MM.1S (cell line): Measurements from ENCODE around the gene SUSD1.

Experiments
- DNase-seq: peaks from one replicate; pipeline ENCODE4 v3.0.0-alpha.2; 2015
- H2AFZ ChIP-seq: fragments of 300-600 bp; sonication (generic); 2 replicates; pipeline ENCODE4 v1.6.0; 2016; ENCODE audit warnings: antibody characterized with exemption, low read length
- H3F3A ChIP-seq: fragments of 300-600 bp; sonication (generic); 2 replicates; pipeline ENCODE4 v1.6.1; 2016; ENCODE audit warnings: mild to moderate bottlenecking, antibody characterized with exemption, low read length, moderate library complexity, mixed read lengths; ENCODE audit not compliant: insufficient read depth
- H3K27ac ChIP-seq: fragments of 300-600 bp; sonication (generic); 2 replicates; pipeline ENCODE4 v1.5.1; 2016; ENCODE audit warnings: mild to moderate bottlenecking, low read length
- H3K27me3 ChIP-seq: fragments of 300-600 bp; sonication (generic); replicated peaks from 2 replicates; pipeline ENCODE4 v1.6.0; 2016; ENCODE audit warnings: low read length; ENCODE audit not compliant: insufficient read depth
- H3K36me3 ChIP-seq: fragments of 300-600 bp; sonication (generic); replicated peaks from 2 replicates; pipeline ENCODE4 v1.6.1; 2016; ENCODE audit warnings: mild to moderate bottlenecking, low read length, mixed read lengths; ENCODE audit not compliant: insufficient read depth
- H3K4me1 ChIP-seq: fragments of 300-600 bp; sonication (generic); 2 replicates; pipeline ENCODE4 v1.6.1; 2016; ENCODE audit warnings: low read length, mixed read lengths
- H3K4me2 ChIP-seq: fragments of 300-600 bp; sonication (generic); 2 replicates; pipeline ENCODE4 v1.6.0; 2016; ENCODE audit warnings: low read depth, low read length
- H3K4me3 ChIP-seq: fragments of 300-600 bp; sonication (generic); 2 replicates; pipeline ENCODE4 v1.5.1; 2016; ENCODE audit warnings: low read length, mixed read lengths
- H3K79me2 ChIP-seq: fragments of 300-600 bp; sonication (generic); 2 replicates; pipeline ENCODE4 v1.6.1; 2016; ENCODE audit warnings: mixed run types, low read length, mixed read lengths
- H3K9ac ChIP-seq: fragments of 300-600 bp; sonication (generic); 2 replicates; pipeline ENCODE4 v1.6.1; 2016; ENCODE audit warnings: low read length, mixed read lengths
- H3K9me2 ChIP-seq: fragments of 300-600 bp; sonication (generic); replicated peaks from 2 replicates; pipeline ENCODE4 v1.6.1; 2016; ENCODE audit warnings: mild to moderate bottlenecking, low read length, mixed read lengths; ENCODE audit not compliant: insufficient read depth
- H3K9me3 ChIP-seq: fragments of 300-600 bp; sonication (generic); replicated peaks from 2 replicates; pipeline ENCODE4 v1.6.1; 2016; ENCODE audit warnings: mild to moderate bottlenecking, low read length, mixed read lengths; ENCODE audit not compliant: insufficient read depth
- H4K20me1 ChIP-seq: fragments of 300-600 bp; sonication (generic); 2 replicates; pipeline ENCODE4 v1.6.1; 2016; ENCODE audit warnings: mild to moderate bottlenecking, low read length, moderate library complexity, mixed read lengths; ENCODE audit not compliant: insufficient read depth
- EZH2 ChIP-seq: fragments of 300-600 bp; sonication (generic); optimal IDR thresholded peaks from 2 replicates; pipeline ENCODE3; 2017; ENCODE audit warnings: low read depth, mild to moderate bottlenecking, antibody characterized with exemption, low read length, mixed read lengths
- EZH2phosphoT487 ChIP-seq: fragments of 300-600 bp; sonication (generic); IDR thresholded peaks from 2 replicates; pipeline ENCODE4 v1.6.1; 2018; ENCODE audit warnings: antibody characterized with exemption, low read length
- TF ChIP-seq, protein P1 (sequence below): fragments of 300-600 bp; sonication (generic); IDR thresholded peaks from 2 replicates; pipeline ENCODE4 v1.5.1; 2016; ENCODE audit warnings: antibody characterized with exemption, low read length, mixed read lengths

The SUSD1 gene

DNA sequence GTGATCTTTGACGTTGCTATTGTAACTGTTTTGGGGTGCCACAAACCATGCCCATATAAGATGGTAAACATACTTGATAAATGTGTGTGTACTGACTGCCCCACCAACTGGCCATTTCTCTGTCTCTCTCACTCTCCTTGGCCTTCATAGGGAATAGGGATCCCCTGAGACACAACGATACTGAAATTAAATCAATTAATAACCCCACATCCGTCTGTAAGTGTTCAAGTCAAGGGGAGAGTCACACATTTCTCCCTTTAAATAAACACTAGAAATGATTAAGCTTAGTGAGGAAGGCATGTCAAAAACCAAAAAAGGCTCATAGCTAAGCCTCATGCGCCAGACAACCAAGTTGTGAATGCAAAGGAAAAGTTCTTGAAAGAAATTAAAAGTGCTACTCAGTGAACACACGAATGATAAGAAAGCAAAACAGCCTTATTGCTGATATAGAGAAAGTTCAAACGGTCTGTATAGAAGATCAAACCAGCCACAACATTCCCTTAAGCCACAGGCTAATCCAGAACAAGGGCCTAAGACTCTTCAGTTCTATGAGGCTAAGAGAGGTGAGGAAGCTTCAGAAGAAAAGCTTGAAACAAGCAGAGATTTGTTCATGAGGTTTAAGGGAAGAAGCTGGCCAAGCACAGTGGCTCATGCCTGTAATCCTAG lies 167.4 kb downstream of the SUSD1 start:
- Histone ChIP-seq H3K27ac (no peak overlapping the region), H3K79me2 (no peaks in the 10 kb centered on the region), H3K9me3 (no peaks in the 10 kb centered on the region), H3K36me3 (no peaks in the 10 kb centered on the region), H3K4me2 (no peak overlapping the region), H3K9me2 (no peaks in the 10 kb centered on the region), H3F3A (peaks cover 8% of the 10 kb centered on the region), H3K4me3 (no peak overlapping the region), H3K4me1 (peaks cover 23% of the 10 kb centered on the region), H4K20me1 (no peaks in the 10 kb centered on the region), H3K27me3 (no peaks in the 10 kb centered on the region), H3K9ac (no peak overlapping the region), H2AFZ (no peak overlapping the region)
- no peak for DNase-seq
- no peak for TF ChIP-seq EZH2
- TF ChIP-seq, protein P1, sequence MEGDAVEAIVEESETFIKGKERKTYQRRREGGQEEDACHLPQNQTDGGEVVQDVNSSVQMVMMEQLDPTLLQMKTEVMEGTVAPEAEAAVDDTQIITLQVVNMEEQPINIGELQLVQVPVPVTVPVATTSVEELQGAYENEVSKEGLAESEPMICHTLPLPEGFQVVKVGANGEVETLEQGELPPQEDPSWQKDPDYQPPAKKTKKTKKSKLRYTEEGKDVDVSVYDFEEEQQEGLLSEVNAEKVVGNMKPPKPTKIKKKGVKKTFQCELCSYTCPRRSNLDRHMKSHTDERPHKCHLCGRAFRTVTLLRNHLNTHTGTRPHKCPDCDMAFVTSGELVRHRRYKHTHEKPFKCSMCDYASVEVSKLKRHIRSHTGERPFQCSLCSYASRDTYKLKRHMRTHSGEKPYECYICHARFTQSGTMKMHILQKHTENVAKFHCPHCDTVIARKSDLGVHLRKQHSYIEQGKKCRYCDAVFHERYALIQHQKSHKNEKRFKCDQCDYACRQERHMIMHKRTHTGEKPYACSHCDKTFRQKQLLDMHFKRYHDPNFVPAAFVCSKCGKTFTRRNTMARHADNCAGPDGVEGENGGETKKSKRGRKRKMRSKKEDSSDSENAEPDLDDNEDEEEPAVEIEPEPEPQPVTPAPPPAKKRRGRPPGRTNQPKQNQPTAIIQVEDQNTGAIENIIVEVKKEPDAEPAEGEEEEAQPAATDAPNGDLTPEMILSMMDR: no peak
- TF ChIP-seq EZH2phosphoT487: no peak

DNA sequence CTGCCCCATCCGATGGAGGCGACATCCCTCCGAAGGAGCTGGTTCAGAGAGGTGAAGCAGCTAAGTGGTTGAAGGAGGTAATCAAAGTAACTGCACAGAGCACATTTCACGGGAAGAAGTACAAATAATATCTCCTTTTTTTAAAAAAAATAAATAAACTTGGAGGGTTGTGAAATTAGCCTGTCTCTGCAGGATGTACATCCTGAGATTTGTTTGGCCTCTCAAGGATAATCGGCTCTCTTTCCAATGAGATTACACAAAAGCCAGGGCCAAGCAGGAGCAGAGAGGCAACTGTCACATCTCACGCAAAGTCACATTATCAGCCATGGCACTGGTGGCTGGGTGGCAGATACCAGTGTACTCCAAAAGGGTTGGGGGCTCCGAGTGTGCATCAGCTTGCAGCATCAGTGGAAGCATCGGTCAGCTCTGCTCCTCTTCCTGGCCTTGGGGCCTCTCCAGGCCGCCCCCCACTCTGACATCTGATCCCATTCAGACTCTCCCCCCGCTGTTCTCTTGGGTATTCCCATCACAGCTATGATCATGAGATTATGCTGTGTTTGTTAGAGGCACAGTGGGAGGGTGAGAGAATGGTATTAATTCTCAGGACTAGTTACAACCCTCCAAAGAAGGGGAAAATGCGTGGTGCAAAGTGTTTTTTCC lies 168.6 kb downstream of the SUSD1 start:
- no peaks in the 10 kb centered on the region for H3K36me3 ChIP-seq
- H3K9ac ChIP-seq: no peak overlapping the region
- peaks cover 22% of the 10 kb centered on the region for H3K4me1 ChIP-seq
- TF ChIP-seq EZH2: no peak
- TF ChIP-seq, protein P1: no peak
- no peak for TF ChIP-seq EZH2phosphoT487
- DNase-seq: no peak
- no peak overlapping the region for H3K27ac ChIP-seq
- H3K27me3 ChIP-seq: no peaks in the 10 kb centered on the region
- no peak overlapping the region for H3K4me2 ChIP-seq
- no peaks in the 10 kb centered on the region for H3K79me2 ChIP-seq
- H3F3A ChIP-seq: no peaks in the 10 kb centered on the region
- no peaks in the 10 kb centered on the region for H4K20me1 ChIP-seq
- H2AFZ ChIP-seq: no peak overlapping the region
- no peaks in the 10 kb centered on the region for H3K9me3 ChIP-seq
- H3K4me3 ChIP-seq: no peak overlapping the region
- H3K9me2 ChIP-seq: no peaks in the 10 kb centered on the region

DNA sequence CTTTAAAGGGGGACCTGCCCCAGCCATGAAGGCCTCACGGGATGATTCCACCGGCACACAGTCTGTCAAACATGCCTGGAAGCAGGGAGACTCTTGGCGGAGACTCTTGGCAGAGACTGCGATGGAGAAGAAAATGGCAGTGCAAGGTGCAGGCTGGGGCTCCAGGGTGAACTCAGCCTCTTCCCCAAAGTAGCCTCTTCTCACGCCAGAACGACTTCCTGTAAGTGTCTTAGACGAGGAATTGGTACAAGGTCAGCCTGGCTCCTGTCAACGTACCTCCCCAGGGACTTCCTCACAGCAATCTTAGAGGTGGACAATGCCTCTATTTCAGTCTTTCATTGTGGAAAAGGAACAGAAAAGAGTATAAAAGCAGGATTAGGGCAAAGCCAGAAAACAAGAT lies 169.2 kb downstream of the SUSD1 start:
- Histone ChIP-seq H3K4me1 (peaks cover 19% of the 10 kb centered on the region), H3K36me3 (no peaks in the 10 kb centered on the region), H4K20me1 (no peaks in the 10 kb centered on the region), H2AFZ (no peak overlapping the region), H3K4me3 (no peak overlapping the region), H3K27ac (no peak overlapping the region), H3F3A (no peaks in the 10 kb centered on the region), H3K9ac (no peak overlapping the region), H3K4me2 (no peak overlapping the region), H3K9me3 (no peaks in the 10 kb centered on the region), H3K27me3 (no peaks in the 10 kb centered on the region), H3K9me2 (no peaks in the 10 kb centered on the region), H3K79me2 (no peaks in the 10 kb centered on the region)
- DNase-seq: no peak
- TF ChIP-seq EZH2phosphoT487: no peak
- TF ChIP-seq, protein P1: no peak
- no peak for TF ChIP-seq EZH2
